Fibroblast of villous mesenchyme (primary cell): ENCODE measurements around the gene KDSR. TPM values are rescaled to one million over a fixed set of nuclear protein-coding genes. Genes with fewer than 3 reads are reported as not detected.

Experiments
- DNase-seq: peaks from one replicate; pipeline ENCODE4 v3.0.0-alpha.2; 2010; ENCODE audit warnings: low read depth
- H3K4me3 ChIP-seq: 2 replicates; pipeline ENCODE4 v1.5.1; 2011; ENCODE audit warnings: low read depth, mild to moderate bottlenecking, low read length
- total RNA-seq: library from RNA; depleted of rRNA; stranded (reverse); fragments of >200 nt; gene quantifications from 2 replicates; pipeline ENCODE4 v1.2.3, GENCODE V29; 2012
- TF ChIP-seq, protein P1 (sequence below): IDR thresholded peaks from 2 replicates; pipeline ENCODE4 v1.5.1; 2012; ENCODE audit warnings: low read depth, mild to moderate bottlenecking, low read length; ENCODE audit not compliant: insufficient read depth

KDSR gene
- total RNA-seq, 1 donor, result 26.8 TPM

DNA sequence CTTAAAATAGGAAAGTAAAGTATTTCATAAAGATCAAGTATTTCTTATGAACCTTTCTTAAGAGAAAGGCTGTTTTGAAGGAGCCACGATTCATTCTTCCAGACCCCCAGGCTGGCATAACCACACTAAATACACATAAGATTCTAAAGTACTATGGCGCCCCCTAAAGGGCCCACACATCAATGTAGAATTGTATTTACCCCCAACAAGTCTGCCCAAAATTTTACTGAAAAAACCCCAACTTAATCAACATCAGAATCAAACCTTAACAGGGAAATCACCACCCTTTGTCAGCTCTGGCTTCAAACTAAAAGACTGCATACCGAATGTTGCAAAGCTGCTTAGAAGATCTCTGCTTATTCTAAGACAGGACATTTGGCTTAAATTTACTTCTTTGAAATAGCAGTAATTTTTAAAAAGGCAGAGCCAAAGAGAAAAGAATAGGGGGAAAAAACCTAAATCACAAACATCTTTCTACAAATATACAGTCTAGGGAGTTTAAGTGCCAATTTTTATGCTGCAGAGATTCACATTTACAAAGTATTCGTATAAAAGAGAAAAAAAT lies 27.0 kb downstream of the KDSR start:
- DNase-seq, result peak; percentile 55
- TF ChIP-seq, protein P1, sequence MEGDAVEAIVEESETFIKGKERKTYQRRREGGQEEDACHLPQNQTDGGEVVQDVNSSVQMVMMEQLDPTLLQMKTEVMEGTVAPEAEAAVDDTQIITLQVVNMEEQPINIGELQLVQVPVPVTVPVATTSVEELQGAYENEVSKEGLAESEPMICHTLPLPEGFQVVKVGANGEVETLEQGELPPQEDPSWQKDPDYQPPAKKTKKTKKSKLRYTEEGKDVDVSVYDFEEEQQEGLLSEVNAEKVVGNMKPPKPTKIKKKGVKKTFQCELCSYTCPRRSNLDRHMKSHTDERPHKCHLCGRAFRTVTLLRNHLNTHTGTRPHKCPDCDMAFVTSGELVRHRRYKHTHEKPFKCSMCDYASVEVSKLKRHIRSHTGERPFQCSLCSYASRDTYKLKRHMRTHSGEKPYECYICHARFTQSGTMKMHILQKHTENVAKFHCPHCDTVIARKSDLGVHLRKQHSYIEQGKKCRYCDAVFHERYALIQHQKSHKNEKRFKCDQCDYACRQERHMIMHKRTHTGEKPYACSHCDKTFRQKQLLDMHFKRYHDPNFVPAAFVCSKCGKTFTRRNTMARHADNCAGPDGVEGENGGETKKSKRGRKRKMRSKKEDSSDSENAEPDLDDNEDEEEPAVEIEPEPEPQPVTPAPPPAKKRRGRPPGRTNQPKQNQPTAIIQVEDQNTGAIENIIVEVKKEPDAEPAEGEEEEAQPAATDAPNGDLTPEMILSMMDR, result peak; percentile 59
- H3K4me3 ChIP-seq, result no peak overlapping the region

DNA sequence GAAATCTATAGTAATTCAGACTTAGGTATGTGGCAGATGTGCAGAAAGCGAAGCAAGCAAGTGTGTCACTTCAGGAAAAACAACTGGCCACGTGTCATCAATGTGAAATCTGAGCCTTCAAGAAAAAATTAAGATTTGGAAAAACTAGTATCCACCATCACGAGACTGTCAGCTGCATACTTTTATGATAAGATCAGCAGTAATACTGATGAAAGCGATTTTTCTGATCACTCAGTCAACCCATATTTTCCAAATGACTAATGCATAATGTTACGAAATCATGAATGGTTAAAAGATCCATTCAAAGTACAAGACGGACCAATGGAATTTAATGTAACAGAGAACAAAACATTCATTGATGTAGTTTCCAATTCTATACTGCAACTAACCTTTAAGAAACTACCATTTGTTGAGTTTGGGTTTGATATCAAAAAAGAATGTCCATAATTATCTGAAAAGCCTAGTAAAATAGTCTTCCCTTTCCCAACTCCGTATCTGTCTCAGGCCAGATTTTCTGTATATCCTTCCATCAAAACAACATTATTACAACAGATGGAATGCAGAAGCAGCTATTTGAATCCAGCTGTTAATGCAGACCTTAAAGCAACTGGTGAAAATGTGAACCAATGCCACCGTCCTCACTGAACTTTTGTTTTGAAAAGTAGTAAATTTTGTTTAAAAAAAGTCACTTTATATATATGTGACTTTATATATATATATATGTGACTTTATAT lies 30.5 kb downstream of the KDSR start:
- H3K4me3 ChIP-seq, result no peak overlapping the region

DNA sequence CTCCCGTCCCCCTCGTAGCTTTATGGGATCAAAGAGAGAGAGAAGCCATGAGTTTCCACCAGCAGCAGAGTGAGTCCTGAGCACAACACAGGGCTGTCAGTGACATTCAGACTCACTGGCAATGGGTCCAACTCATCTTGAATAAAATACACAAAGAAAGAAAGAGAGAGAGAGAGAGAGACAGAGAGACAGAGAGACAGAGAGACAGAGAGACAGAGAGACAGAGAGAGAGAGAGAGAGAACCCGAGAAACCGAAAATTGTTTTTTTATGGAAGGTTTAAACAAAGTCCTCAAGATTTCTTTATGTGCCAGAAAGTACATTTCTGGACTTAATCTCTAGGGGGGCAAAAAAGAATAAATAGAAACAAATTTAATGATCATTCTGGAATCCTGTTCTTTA lies 35.9 kb downstream of the KDSR start:
- TF ChIP-seq, protein P1, result no peak
- H3K4me3 ChIP-seq, result no peak overlapping the region
- no peak for DNase-seq

More for the DNA sequence above, 30.5 kb downstream of the KDSR start:
- TF ChIP-seq, protein P1, result no peak
- DNase-seq, result peak; percentile 93

DNA sequence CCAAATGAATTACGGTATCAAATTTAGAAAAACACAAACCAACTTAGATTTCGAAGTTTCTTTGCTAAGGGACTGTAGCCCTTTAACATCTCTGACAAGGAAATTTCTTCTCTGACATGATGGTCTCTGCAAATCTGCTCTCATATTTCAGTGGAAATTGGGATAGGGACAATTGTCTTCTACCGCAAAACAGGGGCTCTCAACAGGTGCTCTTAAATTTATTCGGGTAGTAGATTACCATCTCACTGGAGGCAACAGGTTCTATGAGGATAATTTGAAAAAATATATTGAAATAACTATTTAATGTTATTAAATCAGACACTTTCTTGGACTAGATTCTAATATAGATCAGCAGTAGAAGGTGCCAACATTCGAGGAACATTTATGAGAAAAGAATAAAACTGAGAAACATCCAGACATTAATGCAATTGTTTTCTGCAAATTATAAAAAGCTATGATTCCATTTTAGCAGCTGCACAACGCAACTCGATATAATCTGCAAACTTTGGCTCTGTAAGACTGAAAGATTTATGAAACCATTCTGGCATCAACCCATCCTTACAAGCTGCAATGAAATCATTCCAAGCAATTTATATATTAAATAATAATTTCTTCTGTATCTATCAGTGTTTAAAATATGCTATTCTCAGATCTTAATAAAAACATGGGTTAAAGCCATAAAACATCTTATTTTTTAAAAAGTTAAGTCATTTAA lies 37.4 kb downstream of the KDSR start:
- TF ChIP-seq, protein P1, result no peak
- no peak for DNase-seq
- no peak overlapping the region for H3K4me3 ChIP-seq

DNA sequence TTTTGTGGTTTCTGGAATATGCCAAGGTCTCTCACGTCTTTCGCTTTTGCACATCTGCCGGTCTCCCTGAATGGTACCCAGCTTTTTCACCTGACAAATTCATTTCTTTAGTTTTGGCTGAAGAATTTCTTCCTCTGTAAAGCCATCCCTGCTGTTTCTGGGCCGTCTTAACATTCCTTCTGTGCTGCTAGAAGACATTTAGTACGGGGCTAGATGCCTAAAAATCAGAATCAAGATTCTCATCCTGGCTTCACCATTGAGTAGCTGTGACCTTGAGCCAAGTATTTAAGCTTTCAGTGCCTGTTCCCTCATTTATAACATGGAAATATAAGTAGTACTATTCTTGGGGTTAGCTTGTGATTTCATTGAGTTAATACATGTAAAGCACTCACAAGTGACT lies 41.0 kb downstream of the KDSR start:
- TF ChIP-seq, protein P1, result no peak
- H3K4me3 ChIP-seq, result no peak overlapping the region
- DNase-seq, result no peak

DNA sequence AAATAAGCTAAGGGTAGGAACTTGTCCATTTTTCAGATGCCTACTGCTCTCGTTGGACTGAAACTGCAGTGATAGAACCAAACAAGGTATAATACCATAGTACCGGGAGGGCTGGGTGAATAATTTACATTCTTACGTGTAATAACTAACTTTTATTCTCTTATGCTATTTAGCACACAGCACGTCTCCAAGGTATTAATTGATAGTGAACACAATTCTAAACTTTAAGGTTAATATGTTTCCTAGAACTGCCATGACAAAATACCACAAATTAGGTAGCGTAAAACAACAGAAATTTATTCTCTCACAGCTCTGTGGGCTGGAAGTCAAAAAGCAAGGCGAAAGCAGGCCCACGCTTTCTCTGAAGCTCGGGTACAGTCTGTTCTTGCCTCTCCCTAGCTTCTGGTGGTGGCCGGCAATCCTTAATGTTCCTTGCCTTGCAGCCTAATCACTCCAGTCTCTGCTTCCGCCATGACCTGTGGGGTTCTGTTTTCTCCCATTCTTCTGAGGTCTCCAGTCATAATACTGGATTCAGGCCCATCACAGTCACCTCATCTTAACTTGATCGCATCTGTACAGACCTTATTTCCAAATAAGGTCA lies 41.8 kb downstream of the KDSR start:
- no peak for DNase-seq
- no peak overlapping the region for H3K4me3 ChIP-seq
- TF ChIP-seq, protein P1, result no peak
